Heart right ventricle (tissue), 16 donors: Measurements from ENCODE around the gene DOCK8. TPM values are rescaled to one million over a fixed set of nuclear protein-coding genes. Genes with fewer than 3 reads are reported as not detected.
"Not testable (repeated sequence)": the region's sequence is repeated elsewhere in the genome, so short reads cannot be mapped to it uniquely, and the experiment has no call there.

Experiments
- ATAC-seq, 8 donors: fragments of 200-7000 bp; cut with Tn5 transposase; one replicate each; pipeline ENCODE4 v1.9.1; 2020; ENCODE audit warnings: mild to moderate bottlenecking in 8 of 8, moderate library complexity in 8 of 8, moderate number of reproducible peaks in 1 of 8
- DNase-seq, 2 donors: peaks; one replicate each; pipeline ENCODE4 v3.0.0-alpha.2; 2020
- H3K27ac ChIP-seq, 10 donors: fragments of 200-600 bp; sonication (generic) in 2 of 10; one replicate each; pipeline versions ENCODE4 v1.5.0 to v1.8.0; 2020 to 2022; ENCODE audit warnings: mild to moderate bottlenecking in 3 of 10
- H3K27me3 ChIP-seq, 7 donors: fragments of 200-600 bp; one replicate each; pipeline ENCODE4 v1.8.0; 2021 to 2022; ENCODE audit warnings: mild to moderate bottlenecking in 2 of 7
- H3K36me3 ChIP-seq, 9 donors: fragments of 200-600 bp; sonication (generic) in 1 of 9; one replicate each; pipeline versions ENCODE4 v1.5.0 to v1.8.0; 2020 to 2022; ENCODE audit warnings: mild to moderate bottlenecking in 2 of 9
- H3K4me1 ChIP-seq, 9 donors: fragments of 200-600 bp; sonication (generic) in 1 of 9; one replicate each; pipeline versions ENCODE4 v1.5.0 to v1.8.0; 2020 to 2022; ENCODE audit warnings: mild to moderate bottlenecking in 4 of 9
- H3K4me3 ChIP-seq, 10 donors: fragments of 200-600 bp; sonication (generic) in 2 of 10; one replicate each; pipeline versions ENCODE4 v1.5.0 to v1.8.0; 2020 to 2022; ENCODE audit warnings: mild to moderate bottlenecking in 7 of 10, moderate library complexity in 2 of 10
- H3K9me3 ChIP-seq, 11 donors: fragments of 200-600 bp in 10 of 11; sonication (generic) in 2 of 11; one replicate each; pipeline versions ENCODE4 v1.5.0 to v1.8.0; 2013 to 2022; ENCODE audit warnings: mild to moderate bottlenecking in 2 of 11, control low read depth in 1 of 11, moderate library complexity in 1 of 11
- CTCF ChIP-seq, 9 donors: fragments of 200-600 bp; sonication (generic) in 2 of 9; IDR thresholded peaks; one replicate each; pipeline versions ENCODE4 v1.5.0 to v1.8.0; 2021 to 2022; ENCODE audit warnings: antibody characterized with exemption in 9 of 9, mild to moderate bottlenecking in 5 of 9, moderate library complexity in 1 of 9
- WGBS, 2 donors: extraction: QIAGEN DNeasy Blood & Tissue Kit; methylation state at CpG; one replicate each; pipeline ENCODE4 v1.1.7; 2013; ENCODE audit warnings: inconsistent platforms in 1 of 2; 5-methylcytosine and 5-hydroxymethylcytosine counted together
- intact Hi-C, 10 donors: fragments of 100-400 bp; cut with DNase I; formaldehyde crosslinking; loops; one replicate each; pipeline versions ENCODE4 v1.11.1 to v1.14.2; 2022
- long read RNA-seq, 3 donors: library from polyadenylated mRNA; unstranded; transcript quantifications; one replicate each; pipeline ENCODE4 v2.0.0, GENCODE V29; 2020 to 2021
- polyA plus RNA-seq, 2 donors: library from polyadenylated mRNA; stranded (reverse); fragments of 200-250 nt; gene quantifications; one replicate each; pipeline ENCODE4 v1.2.3, GENCODE V29; 2013
- total RNA-seq, 10 donors: library from RNA; stranded (reverse); fragmentation: NEBNext Ultra II Directional in 3 of 10; extraction: Animal tissue kit (Norgen Biotek cat#: 25700) in 3 of 10; gene quantifications; one replicate each; pipeline versions ENCODE4 v1.2.1 to v1.2.4, GENCODE V29; 2021 to 2023
- donor health status: Arrhythmogenic right ventricular cardiomyopathy.
- donor health status: ischemic (EF 13 %, LVEDD 7.1; RV severe dilation, severe dysfunction).
- donor health status: healthy with polysubstance abuse.
- donor health status: DM: no; HTN: yes; CAD: no.
- donor health status: DM: no; HTN: no; CAD: no.
- donor health status: ischemic (EF 25% LVEDD 6.9; RV normal size, moderate dysfunction).
- donor health status: ischemic (EF 25% LVEDD 5.7; RV mildly dilated, moderate dysfunction).
- donor health status: healthy.
- donor health status: DM: yes; HTN: yes; CAD: no.
- donor health status: Ischemic cardiomyopathy.
- donor health status: ischemic (EF 35%, LVEDD 5.7; RV mildly dilated, moderate dysfunction).
- donor health status: nonischemic (EF 11% LVEDD 7.7; RV severe dilation, severe dysfunction).
- donor health status: DM: yes; HTN: yes; CAD: no.
- donor health status: PGD.
- donor health status: ischemic (EF 29% LVEDD 5.4; RV normal size, mild dysfunction).
- donor health status: nonischemic (EF 23%, LVEDD 6.1; RV moderate dilation, normal function).

Gene DOCK8
- total RNA-seq (10 to 100 TPM in 1 of 10 donors, 1 to 10 TPM in 9; 1.6 to 24.3 (median 2.8) TPM), polyA plus RNA-seq (1 to 10 TPM in 1 of 2 donors, under 1 TPM in 1; 0.83 to 2.2 TPM)
- long read RNA-seq, donor 1, partial matches to known transcripts: 2 of 2 reads
- long read RNA-seq, donor 1, other reads (novel, unspliced or antisense): 0 of 2 reads
- long read RNA-seq, donor 2, partial matches to known transcripts: 2 of 3 reads
- long read RNA-seq, donor 2, other reads (novel, unspliced or antisense): 1 of 3 reads
- long read RNA-seq, donor 3: 0 reads

- H3K27me3 ChIP-seq: peaks cover 4 to 67% (median 36%) of the 10 kb centered on the region in 7 donors
- no peaks in the 10 kb centered on the region for H3K9me3 ChIP-seq
- peaks cover 0 to 72% (median 9%) of the 10 kb centered on the region in 9 donors for H3K4me1 ChIP-seq
- 1% methylated on average over 101 to 103 of the region's 103 CpGs for WGBS, 2 donors
- ATAC-seq (peak; percentile 78 to 90 (median 83)), DNase-seq (peak in 1 of 2 donors; percentile 70)
- H3K27ac ChIP-seq: peak within 1 kb of the TSS in 9 of 10 donors; percentile 38 to 96 (median 73)
- peak in 6 of 9 donors; percentile 26 to 59 (median 36) for TF ChIP-seq CTCF (IDR thresholded peaks at IDR 0.05)
- peak within 1 kb of the TSS; percentile 23 to 71 (median 57) for H3K4me3 ChIP-seq
- intact Hi-C loops: no loop called here
- H3K36me3 ChIP-seq: no peaks in the 10 kb centered on the region
Observed at GRCh38 chr9:214648-215493, at the start of gene DOCK8. TSS of gene DOCK8 (plus strand) at chr9:214865. CDS start at chr9:214977, 112 bp downstream.

- H3K4me1 ChIP-seq, intact Hi-C loops, H3K27me3 ChIP-seq, DNase-seq, H3K4me3 ChIP-seq, H3K9me3 ChIP-seq, ATAC-seq, H3K27ac ChIP-seq: not testable (repeated sequence)
- no CpG with 5 or more reads among the region's 3 CpGs for whole genome bisulfite sequencing, 2 donors
- H3K36me3 ChIP-seq: peaks cover 0 to 27% (median 6%) of the 10 kb centered on the region in 9 donors
Observed at GRCh38 chr9:169757-170156, 44.9 kb upstream of the DOCK8 start.

- ATAC-seq, H3K4me1 ChIP-seq, H3K27me3 ChIP-seq, intact Hi-C loops, H3K9me3 ChIP-seq: not testable (repeated sequence)
- peaks cover 0 to 15% (median 0%) of the 10 kb centered on the region in 9 donors for H3K36me3 ChIP-seq
- H3K27ac ChIP-seq: peak overlapping the region in 2 of 10 donors; percentile 76 to 85
- H3K4me3 ChIP-seq: peak overlapping the region in 7 of 10 donors; percentile 42 to 70 (median 62)
- 3 to 6% methylated on average over 17 of the region's 23 CpGs for WGBS, 2 donors
- peak in 1 of 2 donors; percentile 3 for DNase-seq
Observed at GRCh38 chr9:178140-178825, 36.4 kb upstream of the DOCK8 start.

GRCh38 chr9:178970-179383, 35.7 kb upstream of the DOCK8 start, which contains the start of gene ZNG1A:
TSS of gene ZNG1A (minus strand) at chr9:179056. CDS start at chr9:178969, 87 bp downstream.
- H3K27me3 ChIP-seq, H3K4me1 ChIP-seq, H3K9me3 ChIP-seq, intact Hi-C loops, ATAC-seq: not testable (repeated sequence)
- peak; percentile 65 to 77 for DNase-seq
- peak within 1 kb of the TSS in 9 of 10 donors; percentile 34 to 70 (median 54) for H3K4me3 ChIP-seq
- peak within 1 kb of the TSS in 7 of 10 donors; percentile 47 to 85 (median 70) for H3K27ac ChIP-seq
- H3K36me3 ChIP-seq: peaks cover 0 to 12% (median 0%) of the 10 kb centered on the region in 9 donors
- 0 to 1% methylated on average over 10 to 17 of the region's 32 CpGs for WGBS, 2 donors

GRCh38 chr9:199601-200000, 15.1 kb upstream of the DOCK8 start:
- 31 to 32% methylated on average over 1 of the region's 1 CpG for WGBS, 2 donors
- intact Hi-C loops, DNase-seq, H3K27me3 ChIP-seq, H3K36me3 ChIP-seq, H3K9me3 ChIP-seq, H3K27ac ChIP-seq, H3K4me3 ChIP-seq, H3K4me1 ChIP-seq, ATAC-seq: not testable (repeated sequence)

GRCh38 chr9:206481-206880, 8.2 kb upstream of the DOCK8 start:
- no peaks in the 10 kb centered on the region for H3K36me3 ChIP-seq
- intact Hi-C loops: no loop called here
- 72% methylated on average over 1 of the region's 1 CpG for WGBS, 2 donors
- no peak overlapping the region for H3K4me3 ChIP-seq
- TF ChIP-seq CTCF (IDR thresholded peaks at IDR 0.05): no peak
- H3K9me3 ChIP-seq: no peaks in the 10 kb centered on the region
- peaks cover 0 to 27% (median 0%) of the 10 kb centered on the region in 9 donors for H3K4me1 ChIP-seq
- no peak overlapping the region for H3K27ac ChIP-seq
- peaks cover 0 to 12% (median 0%) of the 10 kb centered on the region in 7 donors for H3K27me3 ChIP-seq
- ATAC-seq (no peak), DNase-seq (no peak)
